NCI-H2171 (cell line): ENCODE measurements around the gene ANKFY1.

Experiments used
- DNase-seq: peaks from one replicate; lab custom pipeline; 2025; lab: John Stamatoyannopoulos, UW

Gene ANKFY1

GRCh38 chr17:4263282-4264215, at the start of gene ANKFY1:
Gene ANKFY1, minus strand, starts transcription at chr17:4263979. Its CDS starts 38 bp downstream, at chr17:4263941.
- DNase-seq = peak; percentile 97

- DNase-seq = no peak
Measured at GRCh38 chr17:4310354-4311060, 46.7 kb upstream of the ANKFY1 start.

- DNase-seq = no peak
Measured at GRCh38 chr17:4309897-4310296, 46.1 kb upstream of the ANKFY1 start.

- no peak for DNase-seq
Measured at GRCh38 chr17:4307179-4307930, 43.6 kb upstream of the ANKFY1 start.

- no peak for DNase-seq
Measured at GRCh38 chr17:4305224-4305623, 41.4 kb upstream of the ANKFY1 start.

- DNase-seq = peak; percentile 23
Measured at GRCh38 chr17:4304417-4305027, 40.7 kb upstream of the ANKFY1 start.

- no peak for DNase-seq
Measured at GRCh38 chr17:4301066-4301465, 37.3 kb upstream of the ANKFY1 start.

- DNase-seq = no peak
Measured at GRCh38 chr17:4297351-4297750, 33.6 kb upstream of the ANKFY1 start.

GRCh38 chr17:4295686-4296085, 31.9 kb upstream of the ANKFY1 start:
- DNase-seq = no peak

GRCh38 chr17:4293572-4293971, 29.8 kb upstream of the ANKFY1 start:
- DNase-seq = no peak

- DNase-seq = no peak
Measured at GRCh38 chr17:4287710-4288109, 23.9 kb upstream of the ANKFY1 start.

GRCh38 chr17:4276514-4276913, 12.7 kb upstream of the ANKFY1 start:
- no peak for DNase-seq

GRCh38 chr17:4272972-4273368, 9.2 kb upstream of the ANKFY1 start:
- DNase-seq = no peak

GRCh38 chr17:4272213-4272971, 8.6 kb upstream of the ANKFY1 start:
- DNase-seq = no peak

GRCh38 chr17:4270736-4271135, 7.0 kb upstream of the ANKFY1 start:
- no peak for DNase-seq

GRCh38 chr17:4269915-4270314, 6.1 kb upstream of the ANKFY1 start:
- no peak for DNase-seq

GRCh38 chr17:4267402-4267801, 3.6 kb upstream of the ANKFY1 start:
- DNase-seq = no peak

- DNase-seq = no peak
Measured at GRCh38 chr17:4266550-4266949, 2.8 kb upstream of the ANKFY1 start.

GRCh38 chr17:4262703-4263102, 1.1 kb downstream of the ANKFY1 start:
- no peak for DNase-seq

GRCh38 chr17:4261452-4261851, 2.3 kb downstream of the ANKFY1 start:
- DNase-seq = no peak

GRCh38 chr17:4258867-4259266, 4.9 kb downstream of the ANKFY1 start:
- DNase-seq = no peak
